GM18873 (cell line): Measurements from ENCODE around the gene PLD2.
"Not testable (repeated sequence)": the region's sequence is repeated elsewhere in the genome, so short reads cannot be mapped to it uniquely, and the experiment has no call there.

ENCODE experiments used
- ATAC-seq: cut with Tn5 transposase; IDR thresholded peaks from one replicate; pipeline ENCODE4 v1.9.1; 2021; ENCODE audit warnings: mild to moderate bottlenecking, moderate library complexity, moderate number of reproducible peaks; ENCODE audit not compliant: unreplicated experiment, low FRiP score

PLD2 gene

GRCh38 chr17:4789951-4790704 is 16.8 kb upstream of the PLD2 start:
- ATAC-seq, result peak; percentile 64

GRCh38 chr17:4790705-4791088 is 16.3 kb upstream of the PLD2 start:
- no peak for ATAC-seq

- ATAC-seq, result no peak
Observed at GRCh38 chr17:4795168-4795567, 11.8 kb upstream of the PLD2 start.

GRCh38 chr17:4796552-4796920 is 10.4 kb upstream of the PLD2 start:
- no peak for ATAC-seq

GRCh38 chr17:4800462-4801196 is 6.3 kb upstream of the PLD2 start:
- ATAC-seq, result no peak

- no peak for ATAC-seq
Observed at GRCh38 chr17:4802228-4802627, 4.7 kb upstream of the PLD2 start, which contains the start of gene C17orf114. Gene C17orf114, minus strand, starts transcription at chr17:4802328.

- ATAC-seq, result no peak
Observed at GRCh38 chr17:4806456-4806776, 536 bp upstream of the PLD2 start.

- ATAC-seq, result no peak
Observed at GRCh38 chr17:4807605-4808377, 839 bp downstream of the PLD2 start.

GRCh38 chr17:4808378-4808767 is 1.4 kb downstream of the PLD2 start:
- ATAC-seq, result no peak

GRCh38 chr17:4810696-4811290 is 3.8 kb downstream of the PLD2 start:
- no peak for ATAC-seq

- no peak for ATAC-seq
Observed at GRCh38 chr17:4811471-4811870, 4.5 kb downstream of the PLD2 start.

GRCh38 chr17:4812690-4813089 is 5.7 kb downstream of the PLD2 start:
- no peak for ATAC-seq

- no peak for ATAC-seq
Observed at GRCh38 chr17:4815043-4815675, 8.2 kb downstream of the PLD2 start.

- no peak for ATAC-seq
Observed at GRCh38 chr17:4816826-4817225, 9.9 kb downstream of the PLD2 start.

- no peak for ATAC-seq
Observed at GRCh38 chr17:4818276-4818675, 11.3 kb downstream of the PLD2 start.

- no peak for ATAC-seq
Observed at GRCh38 chr17:4822835-4823234, 15.9 kb downstream of the PLD2 start.

GRCh38 chr17:4823373-4824089 is 16.6 kb downstream of the PLD2 start:
- ATAC-seq, result no peak

GRCh38 chr17:4827399-4827798 is 20.4 kb downstream of the PLD2 start:
- no peak for ATAC-seq

GRCh38 chr17:4832829-4833177 is 25.9 kb downstream of the PLD2 start:
- ATAC-seq, result not testable (repeated sequence)
